Trophoblast cell (in vitro differentiated cells and primary cell): ENCODE data around the gene TBX15.

Source experiments
- DNase-seq, 2 donors: peaks; one replicate each; pipeline ENCODE4 v3.0.0-alpha.2; 2016
- H2AFZ ChIP-seq: 2 replicates; pipeline ENCODE4 v1.6.1; 2013; ENCODE audit warnings: low read length, moderate library complexity, mild to moderate bottlenecking; ENCODE audit not compliant: insufficient read depth, poor library complexity
- H2AK5ac ChIP-seq: 2 replicates; pipeline ENCODE4 v1.6.1; 2013; ENCODE audit warnings: mild to moderate bottlenecking, low read length
- H2BK120ac ChIP-seq: 2 replicates; pipeline ENCODE4 v1.6.1; 2013; ENCODE audit warnings: low read length, mild to moderate bottlenecking, moderate library complexity; ENCODE audit not compliant: insufficient read depth, poor library complexity
- H2BK12ac ChIP-seq: 2 replicates; pipeline ENCODE4 v1.6.1; 2013; ENCODE audit warnings: mild to moderate bottlenecking, low read length, moderate library complexity
- H2BK5ac ChIP-seq: 2 replicates; pipeline ENCODE4 v1.6.1; 2013; ENCODE audit warnings: low read length, low read depth, moderate library complexity, mild to moderate bottlenecking; ENCODE audit not compliant: poor library complexity
- H3K14ac ChIP-seq: 2 replicates; pipeline ENCODE4 v1.6.1; 2013; ENCODE audit warnings: mild to moderate bottlenecking, low read length
- H3K18ac ChIP-seq: 2 replicates; pipeline ENCODE4 v1.6.1; 2013; ENCODE audit warnings: mild to moderate bottlenecking, low read length
- H3K23ac ChIP-seq: 2 replicates; pipeline ENCODE4 v1.6.1; 2013; ENCODE audit warnings: low read length
- H3K27ac ChIP-seq: 2 replicates; pipeline ENCODE4 v1.5.1; 2013; ENCODE audit warnings: low read depth, mild to moderate bottlenecking, inconsistent platforms, low read length, moderate library complexity
- H3K27me3 ChIP-seq: 2 replicates; pipeline ENCODE4 v1.6.1; 2013; ENCODE audit warnings: inconsistent platforms, mild to moderate bottlenecking, low read length, moderate library complexity; ENCODE audit not compliant: insufficient read depth
- H3K36me3 ChIP-seq, 2 experiments: 1 replicate in 1 of 2; 2 replicates in 1 of 2; pipeline ENCODE4 v1.6.1; 2013; ENCODE audit warnings: low read length in 2 of 2, mild to moderate bottlenecking in 2 of 2, moderate library complexity in 1 of 2; ENCODE audit not compliant: insufficient read depth in 2 of 2, control insufficient read depth in 1 of 2
- H3K4ac ChIP-seq: 2 replicates; pipeline ENCODE4 v1.6.1; 2013; ENCODE audit warnings: low read depth, mild to moderate bottlenecking, low read length, moderate library complexity
- H3K4me1 ChIP-seq, 2 experiments: 1 replicate in 1 of 2; 2 replicates in 1 of 2; pipeline ENCODE4 v1.6.1; 2013; ENCODE audit warnings: low read length in 2 of 2, mild to moderate bottlenecking in 2 of 2, moderate library complexity in 1 of 2; ENCODE audit not compliant: insufficient read depth in 2 of 2, control insufficient read depth in 1 of 2
- H3K4me2 ChIP-seq: 2 replicates; pipeline ENCODE4 v1.6.1; 2013; ENCODE audit warnings: inconsistent platforms, mild to moderate bottlenecking, low read length, moderate library complexity
- H3K4me3 ChIP-seq: 2 replicates; pipeline ENCODE4 v1.5.1; 2013; ENCODE audit warnings: mild to moderate bottlenecking, low read depth, low read length, inconsistent platforms
- H3K79me1 ChIP-seq: one replicate; pipeline ENCODE4 v1.6.1; 2013; ENCODE audit warnings: low read length
- H3K79me2 ChIP-seq: 2 replicates; pipeline ENCODE4 v1.6.1; 2013; ENCODE audit warnings: low read length, mild to moderate bottlenecking; ENCODE audit not compliant: control insufficient read depth, insufficient read depth, poor library complexity
- H3K9ac ChIP-seq: 2 replicates; pipeline ENCODE4 v1.6.1; 2013; ENCODE audit warnings: mild to moderate bottlenecking, low read length
- H3K9me3 ChIP-seq: 2 replicates; pipeline ENCODE4 v1.6.1; 2013; ENCODE audit warnings: low read depth, mild to moderate bottlenecking, control low read depth, inconsistent platforms, low read length; ENCODE audit not compliant: insufficient read depth
- H4K12ac ChIP-seq: 2 replicates; pipeline ENCODE4 v1.6.1; 2013; ENCODE audit warnings: low read depth, mild to moderate bottlenecking, low read length, moderate library complexity
- H4K8ac ChIP-seq: 2 replicates; pipeline ENCODE4 v1.6.1; 2013; ENCODE audit warnings: low read depth, mild to moderate bottlenecking, low read length, moderate library complexity
- H4K91ac ChIP-seq: one replicate; pipeline ENCODE4 v1.6.1; 2013; ENCODE audit warnings: low read depth, mild to moderate bottlenecking, low read length, moderate library complexity
- WGBS: extraction: QIAGEN DNeasy Blood & Tissue Kit; methylation state at CpG from one replicate; pipeline ENCODE4 v1.1.7; 2013; ENCODE audit warnings: missing lambda C conversion rate; ENCODE audit not compliant: insufficient read length, insufficient coverage; ENCODE audit errors: extremely low coverage; 5-methylcytosine and 5-hydroxymethylcytosine counted together

The TBX15 gene

GRCh38 chr1:118997225-118997624 lies 9.1 kb upstream of the TBX15 start:
- Histone ChIP-seq H3K14ac (no peak overlapping the region), H3K36me3 (no peaks in the 10 kb centered on the region), H3K27ac (no peak overlapping the region), H2BK120ac (no peak overlapping the region), H3K23ac (no peak overlapping the region), H3K18ac (no peak overlapping the region), H3K79me1 (no peaks in the 10 kb centered on the region), H4K91ac (no peak overlapping the region), H2BK12ac (no peak overlapping the region), H3K4me3 (no peak overlapping the region), H3K79me2 (no peaks in the 10 kb centered on the region), H3K4me2 (no peak overlapping the region), H3K9ac (no peak overlapping the region), H3K27me3 (peaks cover 82% of the 10 kb centered on the region), H4K12ac (no peak overlapping the region), H2AFZ (no peak overlapping the region), H3K9me3 (peaks cover 10% of the 10 kb centered on the region), H2AK5ac (no peak overlapping the region), H3K4ac (no peak overlapping the region), H4K8ac (no peak overlapping the region), H3K4me1 (peaks cover 19 to 20% of the 10 kb centered on the region in 2 experiments), H2BK5ac (no peak overlapping the region)
- WGBS: no CpG with 5 or more reads among the region's 7 CpGs
- DNase-seq: no peak

DNA sequence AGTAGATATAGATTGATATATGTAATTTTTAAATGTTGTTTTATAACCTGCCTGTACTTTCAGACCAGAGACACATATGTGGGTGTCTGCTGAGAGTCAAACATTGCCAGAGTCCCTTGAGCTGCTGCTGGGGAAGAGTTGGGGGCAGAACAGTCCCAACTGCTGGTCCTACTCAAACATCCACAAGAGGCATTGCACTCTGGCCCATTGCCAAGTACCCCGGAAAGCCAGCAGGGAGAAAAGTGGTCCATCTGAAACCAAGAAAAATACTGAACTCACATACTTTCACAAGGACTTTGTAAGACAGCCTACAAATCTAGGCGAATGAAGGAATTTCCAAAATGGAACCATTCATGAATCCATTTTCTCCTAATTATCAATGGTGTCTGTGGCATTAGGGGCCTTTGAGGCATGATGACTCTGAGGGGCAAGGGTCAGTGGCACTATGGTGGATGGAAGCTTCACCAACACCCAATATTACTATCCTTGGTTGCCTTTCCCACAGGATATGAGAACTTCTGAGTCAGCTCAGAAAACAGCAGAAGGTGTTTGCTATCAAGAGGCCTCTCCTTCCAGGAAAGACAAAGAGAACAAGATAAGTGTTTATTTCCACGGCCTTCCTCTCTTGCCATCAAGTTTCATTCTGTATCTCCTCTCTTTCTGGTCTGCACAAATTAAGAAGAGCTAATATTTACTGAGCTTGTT lies 7.3 kb upstream of the TBX15 start:
- Histone ChIP-seq H3K18ac (no peak overlapping the region), H2BK12ac (no peak overlapping the region), H3K4me1 (peaks cover 4 to 7% of the 10 kb centered on the region in 2 experiments), H3K9me3 (peaks cover 7% of the 10 kb centered on the region), H3K4me2 (no peak overlapping the region), H3K14ac (no peak overlapping the region), H3K23ac (no peak overlapping the region), H2AFZ (no peak overlapping the region), H4K12ac (no peak overlapping the region), H3K4ac (no peak overlapping the region), H3K27ac (no peak overlapping the region), H3K4me3 (no peak overlapping the region), H3K79me1 (no peaks in the 10 kb centered on the region), H3K79me2 (no peaks in the 10 kb centered on the region), H4K91ac (no peak overlapping the region), H3K27me3 (peaks cover 86% of the 10 kb centered on the region), H3K36me3 (no peaks in the 10 kb centered on the region), H3K9ac (no peak overlapping the region), H2AK5ac (no peak overlapping the region), H4K8ac (no peak overlapping the region), H2BK5ac (no peak overlapping the region), H2BK120ac (no peak overlapping the region)
- DNase-seq: no peak
- no CpG with 5 or more reads among the region's 3 CpGs for WGBS

DNA sequence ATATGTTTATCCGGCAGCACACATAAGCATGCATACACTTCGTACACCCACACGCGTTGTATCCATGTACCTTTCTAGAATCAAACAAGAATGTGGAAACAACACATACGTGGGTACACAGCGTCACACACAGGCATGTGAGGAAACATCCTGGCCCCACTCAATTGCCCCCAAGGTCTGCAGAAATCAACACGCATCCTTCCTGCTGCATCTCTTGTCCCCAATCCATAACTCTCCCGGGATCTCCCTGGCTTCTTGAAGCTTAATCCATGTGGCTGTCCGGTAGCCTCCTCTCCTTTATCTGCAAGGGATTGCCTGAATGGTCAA lies 5.5 kb upstream of the TBX15 start:
- H4K8ac ChIP-seq: no peak overlapping the region
- peaks cover 80% of the 10 kb centered on the region for H3K27me3 ChIP-seq
- H2AK5ac ChIP-seq: no peak overlapping the region
- no peaks in the 10 kb centered on the region for H3K36me3 ChIP-seq
- no peak overlapping the region for H3K14ac ChIP-seq
- H3K79me1 ChIP-seq: no peaks in the 10 kb centered on the region
- no peak overlapping the region for H4K12ac ChIP-seq
- H2BK12ac ChIP-seq: no peak overlapping the region
- H3K9ac ChIP-seq: no peak overlapping the region
- no peak overlapping the region for H2BK120ac ChIP-seq
- H3K9me3 ChIP-seq: peaks cover 6% of the 10 kb centered on the region
- no peak overlapping the region for H3K23ac ChIP-seq
- no peak overlapping the region for H3K27ac ChIP-seq
- no peak overlapping the region for H3K4me3 ChIP-seq
- no peak overlapping the region for H3K18ac ChIP-seq
- H2AFZ ChIP-seq: no peak overlapping the region
- no peak for DNase-seq
- H2BK5ac ChIP-seq: no peak overlapping the region
- no CpG with 5 or more reads among the region's 9 CpGs for WGBS
- H3K4me2 ChIP-seq: no peak overlapping the region
- H3K4me1 ChIP-seq: peaks cover 9 to 16% of the 10 kb centered on the region in 2 experiments
- H3K4ac ChIP-seq: no peak overlapping the region
- no peak overlapping the region for H4K91ac ChIP-seq
- H3K79me2 ChIP-seq: no peaks in the 10 kb centered on the region

GRCh38 chr1:118992868-118993699 lies 4.9 kb upstream of the TBX15 start:
- Histone ChIP-seq H4K12ac (no peak overlapping the region), H3K79me1 (no peaks in the 10 kb centered on the region), H3K4ac (no peak overlapping the region), H3K4me3 (no peak overlapping the region), H2AK5ac (no peak overlapping the region), H4K8ac (no peak overlapping the region), H4K91ac (no peak overlapping the region), H2BK120ac (no peak overlapping the region), H3K4me2 (peak overlapping the region; percentile 59), H3K18ac (no peak overlapping the region), H3K79me2 (no peaks in the 10 kb centered on the region), H3K23ac (no peak overlapping the region), H3K27me3 (peaks cover 85% of the 10 kb centered on the region), H3K36me3 (no peaks in the 10 kb centered on the region), H3K4me1 (peaks cover 9 to 16% of the 10 kb centered on the region in 2 experiments), H3K14ac (no peak overlapping the region), H3K27ac (no peak overlapping the region), H3K9me3 (peaks cover 5% of the 10 kb centered on the region), H2BK5ac (no peak overlapping the region), H3K9ac (no peak overlapping the region), H2AFZ (no peak overlapping the region), H2BK12ac (no peak overlapping the region)
- no CpG with 5 or more reads among the region's 53 CpGs for WGBS
- no peak for DNase-seq
